Panc1 (cell line): ENCODE measurements around the gene ATRAID. TPM values are rescaled to one million over a fixed set of nuclear protein-coding genes. Genes with fewer than 3 reads are reported as not detected.
A peak's percentile ranks its signal among the peaks of the same experiment; 100 is the strongest.

ENCODE experiments used
- ATAC-seq: fragments of 200-7000 bp; cut with Tn5 transposase; 2 replicates; pipeline ENCODE4 v1.9.1; 2020; ENCODE audit warnings: mild to moderate bottlenecking, moderate library complexity
- BruUV-seq: library from RNA; stranded (reverse); fragments of 400-500 nt; replicated peaks from 2 replicates; lab custom pipeline; 2021; lab: Mats Ljungman, UMichigan
- CTCF ChIA-PET: fragments of 300-600 bp; sonication (Branson Sonifier 250); formaldehyde crosslinking; loops from one replicate; lab custom pipeline; 2022; ENCODE audit warnings: antibody characterized with exemption; lab: Charles Lee
- POLR2A ChIA-PET: fragments of 300-600 bp; sonication (Branson Sonifier 250); formaldehyde crosslinking; loops from one replicate; lab custom pipeline; 2022; ENCODE audit warnings: antibody characterized with exemption; lab: Charles Lee
- DNase-seq: peaks from one replicate; pipeline ENCODE4 v3.0.0-alpha.2; 2010; ENCODE audit warnings: low read depth, low spot score
- H3K27ac ChIP-seq: 2 replicates; pipeline ENCODE4 v1.5.1; 2011; ENCODE audit warnings: mild to moderate bottlenecking, low read length, inconsistent platforms
- H3K27me3 ChIP-seq: fragments of 200-500 bp; sonication (Bioruptor generic); 2 replicates; pipeline ENCODE4 v1.6.0; 2014; ENCODE audit warnings: low read length, inconsistent platforms; ENCODE audit not compliant: control insufficient read depth, insufficient read depth
- H3K36me3 ChIP-seq: fragments of 200-500 bp; sonication (Bioruptor generic); 2 replicates; pipeline ENCODE4 v1.5.1; 2014; ENCODE audit warnings: inconsistent platforms, mild to moderate bottlenecking, low read length, moderate library complexity; ENCODE audit not compliant: control insufficient read depth, insufficient read depth
- H3K4me1 ChIP-seq: 2 replicates; pipeline ENCODE4 v1.5.1; 2011; ENCODE audit warnings: inconsistent platforms, mild to moderate bottlenecking, low read length, moderate library complexity; ENCODE audit not compliant: control insufficient read depth, insufficient read depth
- H3K4me3 ChIP-seq, 2 experiments: 2 replicates each; pipeline ENCODE4 v1.5.1; 2011 to 2012; ENCODE audit warnings: low read depth in 2 of 2, low read length in 2 of 2, mild to moderate bottlenecking in 2 of 2, inconsistent platforms in 1 of 2, moderate library complexity in 1 of 2
- H3K9me3 ChIP-seq: fragments of 200-500 bp; sonication (Bioruptor generic); 2 replicates; pipeline ENCODE4 v1.5.1; 2014; ENCODE audit warnings: low read depth, mild to moderate bottlenecking, inconsistent platforms, low read length, moderate library complexity; ENCODE audit not compliant: control insufficient read depth, insufficient read depth
- CTCF ChIP-seq: fragments of 450-650 bp; IDR thresholded peaks from 2 replicates; pipeline ENCODE4 v1.5.1; 2017; ENCODE audit warnings: mild to moderate bottlenecking
- POLR2AphosphoS5 ChIP-seq: IDR thresholded peaks from 2 replicates; pipeline ENCODE4 v1.6.1; 2012; ENCODE audit warnings: mild to moderate bottlenecking, low read depth, low read length, moderate library complexity
- REST ChIP-seq, 2 experiments: IDR thresholded peaks; 2 replicates each; pipeline ENCODE4 v1.6.1; 2011 to 2012; ENCODE audit warnings: low read depth in 2 of 2, control low read depth in 1 of 2, low read length in 1 of 2, mild to moderate bottlenecking in 1 of 2, moderate library complexity in 1 of 2; ENCODE audit not compliant: insufficient read depth in 1 of 2
- SIN3A ChIP-seq: IDR thresholded peaks from 2 replicates; pipeline ENCODE4 v1.6.1; 2012; ENCODE audit warnings: low read depth, mild to moderate bottlenecking, low read length, moderate library complexity, borderline replicate concordance; ENCODE audit not compliant: insufficient read depth
- TCF7L2 ChIP-seq: IDR thresholded peaks from 2 replicates; pipeline ENCODE4 v1.6.1; 2011; ENCODE audit warnings: mild to moderate bottlenecking, low read depth, low read length, inconsistent platforms
- in situ Hi-C: cut with HindIII; loops from 2 replicates; pipeline ENCODE4 v1.10.0; 2016; ENCODE audit warnings: low sequenced_read_pairs, low pct_unique_long_range_greater_than_20kb
- intact Hi-C: fragments of 100-400 bp; cut with micrococcal nuclease; formaldehyde crosslinking; loops from one replicate; pipeline ENCODE4 v1.10.0; 2022; ENCODE audit not compliant: unreplicated experiment
- total RNA-seq: library from RNA; stranded (reverse); gene quantifications from one replicate; pipeline ENCODE4 v1.2.1, GENCODE V29; 2021; ENCODE audit not compliant: unreplicated experiment

The ATRAID gene
- total RNA-seq, 1 experiment from 2014 or later = 111 TPM

- H3K9me3 ChIP-seq = no peaks in the 10 kb centered on the region
- no TSS peak for BruUV-seq
- in situ Hi-C loops (no loop called here), intact Hi-C loops (no loop called here)
- DNase-seq = no peak
- H3K4me3 ChIP-seq = no peak overlapping the region
- peaks cover 20% of the 10 kb centered on the region; the same call in 1 of the 2 replicates for H3K36me3 ChIP-seq
- peaks cover 21% of the 10 kb centered on the region for H3K4me1 ChIP-seq
- ChIA-PET POLR2A (no interaction called here), CTCF (no interaction called here)
- ATAC-seq = no peak
- no peak overlapping the region for H3K27ac ChIP-seq
- no peaks in the 10 kb centered on the region for H3K27me3 ChIP-seq
- TF ChIP-seq REST (IDR thresholded peaks at IDR 0.05; ENCODE audit: insufficient read depth in 1 of 2, low read depth in 2 of 2, low read length in 1 of 2) = no peak
- TF ChIP-seq SIN3A = no peak
- TF ChIP-seq TCF7L2 = no peak
Measured at GRCh38 chr2:27214941-27215340, 3.1 kb downstream of the ATRAID start.

GRCh38 chr2:27216416-27217137 is 4.7 kb downstream of the ATRAID start:
- intact Hi-C loops = no loop called here

More at GRCh38 chr2:27216416-27217137, 4.7 kb downstream of the ATRAID start:
- Histone ChIP-seq H3K27me3 (no peaks in the 10 kb centered on the region), H3K27ac (peak overlapping the region; percentile 95), H3K4me3 (peak overlapping the region; percentile 78 to 88), H3K9me3 (no peaks in the 10 kb centered on the region), H3K4me1 (peaks cover 21% of the 10 kb centered on the region), H3K36me3 (peaks cover 23% of the 10 kb centered on the region)
- in situ Hi-C loops = no loop called here
- ChIA-PET POLR2A (no interaction called here), CTCF (no interaction called here)
- TF ChIP-seq CTCF (no peak), TCF7L2 (no peak), SIN3A (no peak), POLR2AphosphoS5 (no peak), REST (IDR thresholded peaks at IDR 0.05; ENCODE audit: insufficient read depth in 1 of 2, low read depth in 2 of 2, low read length in 1 of 2) (no peak)
- BruUV-seq = no TSS peak
- DNase-seq (no peak), ATAC-seq (no peak)
